ENCODE results near the gene PRKN.
"Not testable (repeated sequence)": the region's sequence is repeated elsewhere in the genome, so short reads cannot be mapped to it uniquely, and the experiment has no call there.

Gene PRKN

GRCh38 chr6:162701551-162701950 lies 26.0 kb downstream of the PRKN start:
- peaks cover 3% of the 10 kb centered on the region for H3K4me1 Mint-ChIP-seq (ENCODE audit: low read depth)
- H3K4me3 Mint-ChIP-seq = no peak overlapping the region

GRCh38 chr6:162700966-162701365 lies 26.6 kb downstream of the PRKN start:
- no peak overlapping the region for H3K27ac Mint-ChIP-seq
- no peaks in the 10 kb centered on the region for H3K27me3 Mint-ChIP-seq
- no peaks in the 10 kb centered on the region for H3K4me1 Mint-ChIP-seq (ENCODE audit: low read depth)
- H3K4me3 Mint-ChIP-seq = no peak overlapping the region
- no peaks in the 10 kb centered on the region for H3K36me3 Mint-ChIP-seq (ENCODE audit: low read depth)
- H3K9me3 Mint-ChIP-seq = no peaks in the 10 kb centered on the region
- DNase-seq = no peak

More at GRCh38 chr6:162701551-162701950, 26.0 kb downstream of the PRKN start:
- Mint-ChIP-seq H3K27me3 (no peaks in the 10 kb centered on the region), H3K36me3 (ENCODE audit: low read depth) (no peaks in the 10 kb centered on the region), H3K9me3 (no peaks in the 10 kb centered on the region), H3K27ac (no peak overlapping the region)
- DNase-seq = no peak

- H3K4me1 Mint-ChIP-seq (ENCODE audit: low read depth) = no peaks in the 10 kb centered on the region
- no peaks in the 10 kb centered on the region for H3K36me3 Mint-ChIP-seq (ENCODE audit: low read depth)
- H3K4me3 Mint-ChIP-seq = no peak overlapping the region
- no peaks in the 10 kb centered on the region for H3K27me3 Mint-ChIP-seq
- DNase-seq = no peak
- H3K27ac Mint-ChIP-seq = no peak overlapping the region
- no peaks in the 10 kb centered on the region for H3K9me3 Mint-ChIP-seq
These were observed 27.6 kb downstream of the PRKN start for GRCh38 chr6:162699961-162700360.

GRCh38 chr6:162698440-162698839 lies 29.1 kb downstream of the PRKN start:
- Mint-ChIP-seq H3K36me3 (ENCODE audit: low read depth) (no peaks in the 10 kb centered on the region), H3K27me3 (no peaks in the 10 kb centered on the region), H3K4me1 (ENCODE audit: low read depth) (no peaks in the 10 kb centered on the region), H3K9me3 (no peaks in the 10 kb centered on the region), H3K27ac (no peak overlapping the region), H3K4me3 (no peak overlapping the region)
- no peak for DNase-seq

- Mint-ChIP-seq H3K4me1 (ENCODE audit: low read depth) (no peaks in the 10 kb centered on the region), H3K36me3 (ENCODE audit: low read depth) (no peaks in the 10 kb centered on the region), H3K27ac (no peak overlapping the region), H3K9me3 (no peaks in the 10 kb centered on the region), H3K4me3 (no peak overlapping the region), H3K27me3 (no peaks in the 10 kb centered on the region)
- DNase-seq = no peak
These were observed 29.6 kb downstream of the PRKN start for GRCh38 chr6:162697872-162698403.

- Mint-ChIP-seq H3K4me1 (ENCODE audit: low read depth) (no peaks in the 10 kb centered on the region), H3K27ac (no peak overlapping the region), H3K27me3 (no peaks in the 10 kb centered on the region), H3K4me3 (no peak overlapping the region), H3K9me3 (no peaks in the 10 kb centered on the region), H3K36me3 (ENCODE audit: low read depth) (no peaks in the 10 kb centered on the region)
- no peak for DNase-seq
These were observed 37.4 kb downstream of the PRKN start for GRCh38 chr6:162690158-162690557.

GRCh38 chr6:162688751-162689345 lies 38.7 kb downstream of the PRKN start:
- Mint-ChIP-seq H3K4me3 (no peak overlapping the region), H3K9me3 (no peaks in the 10 kb centered on the region), H3K36me3 (ENCODE audit: low read depth) (no peaks in the 10 kb centered on the region), H3K4me1 (ENCODE audit: low read depth) (no peaks in the 10 kb centered on the region), H3K27me3 (no peaks in the 10 kb centered on the region), H3K27ac (no peak overlapping the region)
- no peak for DNase-seq

- peaks cover 3% of the 10 kb centered on the region for H3K9me3 Mint-ChIP-seq
- no peak overlapping the region for H3K4me3 Mint-ChIP-seq
- no peaks in the 10 kb centered on the region for H3K36me3 Mint-ChIP-seq (ENCODE audit: low read depth)
- H3K27ac Mint-ChIP-seq = no peak overlapping the region
- H3K4me1 Mint-ChIP-seq (ENCODE audit: low read depth) = no peaks in the 10 kb centered on the region
- no peak for DNase-seq
- no peaks in the 10 kb centered on the region for H3K27me3 Mint-ChIP-seq
These were observed 42.0 kb downstream of the PRKN start for GRCh38 chr6:162685586-162685985.

GRCh38 chr6:162684961-162685360 lies 42.6 kb downstream of the PRKN start:
- H3K4me1 Mint-ChIP-seq (ENCODE audit: low read depth) = no peaks in the 10 kb centered on the region
- H3K36me3 Mint-ChIP-seq (ENCODE audit: low read depth) = no peaks in the 10 kb centered on the region
- no peak overlapping the region for H3K4me3 Mint-ChIP-seq
- DNase-seq = no peak
- H3K27ac Mint-ChIP-seq = no peak overlapping the region
- H3K9me3 Mint-ChIP-seq = peaks cover 3% of the 10 kb centered on the region
- H3K27me3 Mint-ChIP-seq = no peaks in the 10 kb centered on the region

GRCh38 chr6:162684052-162684451 lies 43.5 kb downstream of the PRKN start:
- Mint-ChIP-seq H3K36me3 (ENCODE audit: low read depth) (no peaks in the 10 kb centered on the region), H3K4me3 (no peak overlapping the region), H3K27me3 (no peaks in the 10 kb centered on the region), H3K9me3 (peaks cover 3% of the 10 kb centered on the region), H3K4me1 (ENCODE audit: low read depth) (no peaks in the 10 kb centered on the region), H3K27ac (no peak overlapping the region)
- no peak for DNase-seq

- Mint-ChIP-seq H3K36me3 (ENCODE audit: low read depth) (no peaks in the 10 kb centered on the region), H3K27me3 (no peaks in the 10 kb centered on the region), H3K9me3 (peaks cover 3% of the 10 kb centered on the region), H3K4me3 (no peak overlapping the region), H3K4me1 (ENCODE audit: low read depth) (no peaks in the 10 kb centered on the region), H3K27ac (no peak overlapping the region)
- DNase-seq = no peak
These were observed 44.4 kb downstream of the PRKN start for GRCh38 chr6:162683135-162683534.

- H3K4me1 Mint-ChIP-seq (ENCODE audit: low read depth) = no peaks in the 10 kb centered on the region
- no peak for DNase-seq
- H3K36me3 Mint-ChIP-seq (ENCODE audit: low read depth) = no peaks in the 10 kb centered on the region
- H3K27me3 Mint-ChIP-seq = no peaks in the 10 kb centered on the region
- no peak overlapping the region for H3K4me3 Mint-ChIP-seq
- H3K27ac Mint-ChIP-seq = no peak overlapping the region
- H3K9me3 Mint-ChIP-seq = peaks cover 3% of the 10 kb centered on the region
These were observed 46.1 kb downstream of the PRKN start for GRCh38 chr6:162681447-162681846.

GRCh38 chr6:162680871-162681270 lies 46.7 kb downstream of the PRKN start:
- Mint-ChIP-seq H3K27ac (no peak overlapping the region), H3K4me3 (no peak overlapping the region), H3K4me1 (ENCODE audit: low read depth) (no peaks in the 10 kb centered on the region), H3K36me3 (ENCODE audit: low read depth) (no peaks in the 10 kb centered on the region), H3K9me3 (peaks cover 3% of the 10 kb centered on the region), H3K27me3 (no peaks in the 10 kb centered on the region)
- DNase-seq = no peak

- no peaks in the 10 kb centered on the region for H3K27me3 Mint-ChIP-seq
- no peak for DNase-seq
- H3K9me3 Mint-ChIP-seq = peaks cover 3% of the 10 kb centered on the region
- no peak overlapping the region for H3K4me3 Mint-ChIP-seq
- no peaks in the 10 kb centered on the region for H3K36me3 Mint-ChIP-seq (ENCODE audit: low read depth)
- H3K4me1 Mint-ChIP-seq (ENCODE audit: low read depth) = no peaks in the 10 kb centered on the region
- no peak overlapping the region for H3K27ac Mint-ChIP-seq
These were observed 47.2 kb downstream of the PRKN start for GRCh38 chr6:162680367-162680766.

- Mint-ChIP-seq H3K9me3 (peaks cover 3% of the 10 kb centered on the region), H3K27ac (no peak overlapping the region), H3K27me3 (no peaks in the 10 kb centered on the region), H3K36me3 (ENCODE audit: low read depth) (no peaks in the 10 kb centered on the region), H3K4me3 (no peak overlapping the region), H3K4me1 (ENCODE audit: low read depth) (no peaks in the 10 kb centered on the region)
- DNase-seq = no peak
These were observed 47.9 kb downstream of the PRKN start for GRCh38 chr6:162679681-162680080.

GRCh38 chr6:162678896-162679295 lies 48.7 kb downstream of the PRKN start:
- DNase-seq; H3K27me3 Mint-ChIP-seq; H3K4me3 Mint-ChIP-seq; H3K36me3 Mint-ChIP-seq (ENCODE audit: low read depth); H3K4me1 Mint-ChIP-seq (ENCODE audit: low read depth); H3K27ac Mint-ChIP-seq; H3K9me3 Mint-ChIP-seq: not testable (repeated sequence)
